HepG2 (cell line): ENCODE measurements around the gene PRR15L. TPM values are rescaled to one million over a fixed set of nuclear protein-coding genes. Genes with fewer than 3 reads are reported as not detected.

Source experiments
- ATAC-seq: fragments of 200-7000 bp; cut with Tn5 transposase; 3 replicates; pipeline ENCODE4 v1.9.1; 2020; ENCODE audit warnings: mild to moderate bottlenecking, moderate library complexity
- BruUV-seq: library from RNA; stranded (reverse); fragments of 400-500 nt; replicated peaks from 2 replicates; lab custom pipeline; 2021; lab: Mats Ljungman, UMichigan
- CTCF ChIA-PET: fragments of 300-600 bp; formaldehyde crosslinking; extraction: SDS; loops from one replicate; lab custom pipeline; 2021; ENCODE audit warnings: low total read pairs, inconsistent platforms, low intra/inter-chr PET ratio; lab: Yijun Ruan, JAX
- POLR2A ChIA-PET: fragments of 350-600 bp; sonication (Branson Sonifier 250); formaldehyde crosslinking; loops from one replicate; lab custom pipeline; 2020; ENCODE audit warnings: antibody characterized with exemption, inconsistent platforms; lab: Yijun Ruan, JAX
- DNase-seq: peaks from one replicate; pipeline ENCODE4 v3.0.0-alpha.2; 2015; ENCODE audit warnings: low spot score
- FAIRE-seq: peaks from 3 replicates; lab custom pipeline; 2011; peaks lifted over from hg19 to GRCh38; lab: Jason Lieb, UNC
- H2AFZ ChIP-seq: one replicate; pipeline ENCODE4 v1.6.1; 2011; ENCODE audit warnings: low read length, inconsistent platforms
- H3K27ac ChIP-seq: fragments of 300-600 bp; 3 replicates; pipeline ENCODE4 v1.8.0; 2011; ENCODE audit warnings: mixed run types, mild to moderate bottlenecking, mixed read lengths, low read length, inconsistent platforms; ENCODE audit not compliant: insufficient read depth; ENCODE audit errors: extremely low read length
- H3K27me3 ChIP-seq, 2 experiments: fragments of 200-600 bp in 1 of 2; 2 replicates in 1 of 2; 3 replicates in 1 of 2; pipeline versions ENCODE4 v1.6.0 to v1.8.0; 2011; ENCODE audit warnings: low read length in 2 of 2, mild to moderate bottlenecking in 2 of 2, moderate library complexity in 2 of 2, inconsistent platforms in 1 of 2; ENCODE audit not compliant: insufficient read depth in 2 of 2, control insufficient read depth in 1 of 2
- H3K36me3 ChIP-seq, 2 experiments: fragments of 200-600 bp in 1 of 2; replicated peaks in 1 of 2; 2 replicates in 1 of 2; 3 replicates in 1 of 2; pipeline versions ENCODE4 v1.5.1 to v1.8.0; 2011; ENCODE audit warnings: low read length in 2 of 2, inconsistent platforms in 1 of 2; ENCODE audit not compliant: insufficient read depth in 2 of 2, control insufficient read depth in 1 of 2
- H3K4me1 ChIP-seq: 2 replicates; pipeline ENCODE4 v1.5.1; 2012; ENCODE audit warnings: low read length, inconsistent platforms; ENCODE audit not compliant: insufficient read depth
- H3K4me2 ChIP-seq: 2 replicates; pipeline ENCODE4 v1.6.0; 2011; ENCODE audit warnings: low read depth, low read length, inconsistent platforms
- H3K4me3 ChIP-seq, 3 experiments: fragments of 200-600 bp in 1 of 3; sonication (generic), shearing (Covaris generic) in 1 of 3; replicated peaks in 1 of 3; 2 replicates each; pipeline ENCODE4 v1.5.1; 2011 to 2016; ENCODE audit warnings: low read length in 3 of 3, inconsistent platforms in 2 of 3, low read depth in 2 of 3, mild to moderate bottlenecking in 2 of 3, control low read depth in 1 of 3, mixed read lengths in 1 of 3; ENCODE audit not compliant: insufficient read depth in 1 of 3
- H3K79me2 ChIP-seq: one replicate; pipeline ENCODE4 v1.6.1; 2011; ENCODE audit warnings: low read length, inconsistent platforms; ENCODE audit not compliant: insufficient read depth
- H3K9ac ChIP-seq: 2 replicates; pipeline ENCODE4 v1.6.0; 2011; ENCODE audit warnings: mild to moderate bottlenecking, low read depth, low read length, inconsistent platforms; ENCODE audit not compliant: insufficient read depth
- H3K9me3 ChIP-seq: 2 replicates; pipeline ENCODE4 v1.5.1; 2012; ENCODE audit warnings: mild to moderate bottlenecking, low read length
- H4K20me1 ChIP-seq: 2 replicates; pipeline ENCODE4 v1.6.0; 2011; ENCODE audit warnings: inconsistent platforms, mild to moderate bottlenecking, low read length, moderate library complexity; ENCODE audit not compliant: insufficient read depth
- AGO2 ChIP-seq: fragments of 200-400 bp; formaldehyde crosslinking; optimal IDR thresholded peaks from 2 replicates; pipeline ENCODE3; 2017; ENCODE audit warnings: mild to moderate bottlenecking, low read depth, low read length, moderate library complexity
- ATF2 ChIP-seq: sonication (generic); formaldehyde crosslinking; IDR thresholded peaks from 2 replicates; pipeline ENCODE4 v1.4.0; 2020; ENCODE audit warnings: missing genetic modification reagents
- GABPA ChIP-seq, 2 experiments: IDR thresholded peaks; 2 replicates each; pipeline ENCODE4 v1.6.1; 2011 to 2016; ENCODE audit warnings: low read depth in 2 of 2, low read length in 1 of 2, missing biosample characterization in 1 of 2, missing genetic modification characterization in 1 of 2
- HOXA3 ChIP-seq: sonication (generic); formaldehyde crosslinking; IDR thresholded peaks from 2 replicates; pipeline ENCODE4 v1.5.0; 2020; ENCODE audit warnings: missing genetic modification reagents
- MED1 ChIP-seq: sonication (generic); formaldehyde crosslinking; IDR thresholded peaks from 2 replicates; pipeline ENCODE4 v1.4.0; 2020; ENCODE audit warnings: missing genetic modification reagents
- PAXIP1 ChIP-seq: sonication (generic); formaldehyde crosslinking; conservative IDR thresholded peaks from 2 replicates; pipeline ENCODE4 v1.4.0; 2020; ENCODE audit warnings: mild to moderate bottlenecking, missing genetic modification reagents, moderate library complexity
- ZFP41 ChIP-seq: sonication (generic); formaldehyde crosslinking; IDR thresholded peaks from 2 replicates; pipeline ENCODE4 v1.4.0; 2020; ENCODE audit warnings: mild to moderate bottlenecking, missing genetic modification reagents, borderline replicate concordance
- ZHX1 ChIP-seq: sonication (generic); formaldehyde crosslinking; IDR thresholded peaks from 2 replicates; pipeline ENCODE4 v1.8.1; 2022; ENCODE audit warnings: low read depth, mild to moderate bottlenecking, missing genetic modification reagents
- ZNF740 ChIP-seq: sonication (generic); formaldehyde crosslinking; IDR thresholded peaks from 2 replicates; pipeline ENCODE4 v1.4.0; 2020; ENCODE audit warnings: missing genetic modification reagents
- ZNF788 ChIP-seq: sonication (generic); formaldehyde crosslinking; IDR thresholded peaks from 2 replicates; pipeline ENCODE4 v1.5.0; 2020; ENCODE audit warnings: mild to moderate bottlenecking, missing genetic modification reagents, borderline replicate concordance
- WGBS: methylation state at CpG from one replicate; pipeline ENCODE4 v1.1.6; 2017; ENCODE audit warnings: low lambda C conversion rate; 5-methylcytosine and 5-hydroxymethylcytosine counted together
- in situ Hi-C: cut with HindIII; loops from 2 replicates; pipeline ENCODE4 v1.10.0; 2017; ENCODE audit warnings: low pct_unique_long_range_greater_than_20kb; ENCODE audit not compliant: extremely low pct_ligation_motif_present
- intact Hi-C: fragments of 100-400 bp; cut with micrococcal nuclease; formaldehyde crosslinking; loops from one replicate; pipeline ENCODE4 v1.10.0; 2022; ENCODE audit not compliant: unreplicated experiment
- polyA plus RNA-seq, 8 experiments: library from polyadenylated mRNA; depleted of rRNA in 3 of 8; stranded (reverse) in 7 of 8; unstranded in 1 of 8; fragments of >200 nt; fragmentation: Illumina TruSeq in 4 of 8; extraction: Trizol in 4 of 8; gene quantifications; 2 replicates each; pipeline versions ENCODE4 v1.2.1 to v1.2.3, GENCODE V29; 2011 to 2016; ENCODE audit warnings: low read depth in 4 of 8, missing spikeins in 1 of 8, mixed read lengths in 1 of 8; ENCODE audit not compliant: insufficient read depth in 1 of 8
- total RNA-seq, 5 experiments: library from RNA; depleted of rRNA; stranded (reverse); fragments of >200 nt; fragmentation: Illumina TruSeq; extraction: Trizol; gene quantifications; 2 replicates each; pipeline ENCODE4 v1.2.3, GENCODE V29; 2016; ENCODE audit warnings: low read depth in 1 of 5

The PRR15L gene
- total and polyA plus RNA-seq, 2 of the 13 experiments (the other 11 are each of a cell fraction or from before 2014, with no cell fraction given) = 0.44 to 2.0 TPM

GRCh38 chr17:47945529-47946508 is 11.9 kb downstream of the PRR15L start:
- FAIRE-seq (no peak), ATAC-seq (no peak; the same call in 2 of the 3 replicates), DNase-seq (no peak)
- no peaks in the 10 kb centered on the region for H3K9me3 ChIP-seq
- peak overlapping the region; percentile 23 for H3K4me2 ChIP-seq
- intact Hi-C loops = no loop called here
- 95% methylated on average over 10 of the region's 10 CpGs for WGBS
- no peak overlapping the region for H2AFZ ChIP-seq
- H3K79me2 ChIP-seq = peaks cover 20% of the 10 kb centered on the region
- H3K27me3 ChIP-seq = no peaks in the 10 kb centered on the region
- H3K27ac ChIP-seq = peak overlapping the region; percentile 55
- H3K9ac ChIP-seq = peak overlapping the region; percentile 14
- no peaks in the 10 kb centered on the region for H4K20me1 ChIP-seq
- no peak overlapping the region for H3K4me3 ChIP-seq
- peaks cover 6 to 42% of the 10 kb centered on the region in 2 experiments for H3K36me3 ChIP-seq
- no TSS peak for BruUV-seq
- POLR2A ChIA-PET = interaction anchor here (0.6 to 2.1 kb wide), 3 partner anchors 25 to 73 kb away, joined by 3 to 31 read pairs (median 3); partner anchors contain the start of genes CDK5RAP3 and SP2
- in situ Hi-C loops = no loop called here
- CTCF ChIA-PET = interaction anchor here (1.6 kb wide), 1 partner anchor 25 kb away, joined by 11 read pairs; the partner anchor contains the start of gene CDK5RAP3
- H3K4me1 ChIP-seq = peaks cover 92% of the 10 kb centered on the region
- TF ChIP-seq ZFP41 (CRISPR knock-in tag) (peak; percentile 23; the same call in 1 of the 2 replicates), PAXIP1 (CRISPR knock-in tag) (peak; percentile 38; the same call in 1 of the 2 replicates), ZNF788 (CRISPR knock-in tag) (0 out of 2 replicates have a peak, but pooled peaks have one; percentile 13), ATF2 (CRISPR knock-in tag) (no peak), GABPA (IDR thresholded peaks at IDR 0.05; ENCODE audit: low read depth, low read length) (no peak), GABPA (CRISPR knock-in tag; IDR thresholded peaks at IDR 0.05; ENCODE audit: low read depth) (peak; percentile 44; the same call in 1 of the 2 replicates), MED1 (CRISPR knock-in tag) (peak; percentile 22; the same call in 1 of the 2 replicates), AGO2 (peak; percentile 30), HOXA3 (CRISPR knock-in tag) (0 out of 2 replicates have a peak, but pooled peaks have one; percentile 10), ZHX1 (CRISPR knock-in tag) (no peak), ZNF740 (no peak)
